ENCODE data around the gene AQR.

DNA sequence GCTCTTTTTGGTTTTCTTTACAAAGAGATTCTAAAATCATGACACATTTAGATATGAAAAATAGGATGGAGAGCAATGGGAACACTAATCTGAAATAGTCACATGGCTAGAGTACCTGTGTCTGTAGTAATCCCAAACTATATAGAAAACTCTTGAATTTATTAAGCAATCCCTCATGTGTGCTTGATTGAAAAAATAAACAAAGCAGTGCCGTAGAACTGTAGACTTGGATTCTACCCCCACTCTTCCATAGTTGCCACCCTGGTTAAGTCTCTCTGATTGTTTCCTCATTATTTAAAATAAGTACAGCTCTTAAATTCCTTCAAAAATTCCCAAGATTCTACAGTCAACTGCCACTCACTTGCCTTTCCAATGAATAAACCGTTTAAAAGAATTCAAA is 115.3 kb downstream of the AQR start:
- TF ChIP-seq POLR2A (IDR thresholded peaks at IDR 0.05; ENCODE audit: low read length) = no peak
- TF ChIP-seq GATA1 (IDR thresholded peaks at IDR 0.05; ENCODE audit: low read depth, low read length) = no peak

All from erythroblast (primary cell).